Activated naive CD4-positive, alpha-beta T cell treated with anti-CD3 and anti-CD28 coated beads, Interleukin-2, amount 50 U/mL, for 24 hours (primary cell): Measurements from ENCODE around the gene TOP2A.

Source experiments
- H3K27ac Mint-ChIP-seq: one replicate; pipeline ENCODE4 v1.8.0; 2021; ENCODE audit warnings: mild to moderate bottlenecking, mixed read lengths
- H3K27me3 Mint-ChIP-seq: one replicate; pipeline ENCODE4 v1.8.0; 2021; ENCODE audit warnings: mixed read lengths
- H3K36me3 Mint-ChIP-seq: one replicate; pipeline ENCODE4 v1.8.0; 2021; ENCODE audit warnings: mixed read lengths
- H3K4me1 Mint-ChIP-seq: one replicate; pipeline ENCODE4 v1.8.0; 2021; ENCODE audit warnings: mixed read lengths
- H3K4me3 Mint-ChIP-seq: one replicate; pipeline ENCODE4 v1.8.0; 2021; ENCODE audit warnings: mild to moderate bottlenecking, mixed read lengths
- H3K9me3 Mint-ChIP-seq: one replicate; pipeline ENCODE4 v1.8.0; 2021; ENCODE audit warnings: mixed read lengths

Gene TOP2A

DNA sequence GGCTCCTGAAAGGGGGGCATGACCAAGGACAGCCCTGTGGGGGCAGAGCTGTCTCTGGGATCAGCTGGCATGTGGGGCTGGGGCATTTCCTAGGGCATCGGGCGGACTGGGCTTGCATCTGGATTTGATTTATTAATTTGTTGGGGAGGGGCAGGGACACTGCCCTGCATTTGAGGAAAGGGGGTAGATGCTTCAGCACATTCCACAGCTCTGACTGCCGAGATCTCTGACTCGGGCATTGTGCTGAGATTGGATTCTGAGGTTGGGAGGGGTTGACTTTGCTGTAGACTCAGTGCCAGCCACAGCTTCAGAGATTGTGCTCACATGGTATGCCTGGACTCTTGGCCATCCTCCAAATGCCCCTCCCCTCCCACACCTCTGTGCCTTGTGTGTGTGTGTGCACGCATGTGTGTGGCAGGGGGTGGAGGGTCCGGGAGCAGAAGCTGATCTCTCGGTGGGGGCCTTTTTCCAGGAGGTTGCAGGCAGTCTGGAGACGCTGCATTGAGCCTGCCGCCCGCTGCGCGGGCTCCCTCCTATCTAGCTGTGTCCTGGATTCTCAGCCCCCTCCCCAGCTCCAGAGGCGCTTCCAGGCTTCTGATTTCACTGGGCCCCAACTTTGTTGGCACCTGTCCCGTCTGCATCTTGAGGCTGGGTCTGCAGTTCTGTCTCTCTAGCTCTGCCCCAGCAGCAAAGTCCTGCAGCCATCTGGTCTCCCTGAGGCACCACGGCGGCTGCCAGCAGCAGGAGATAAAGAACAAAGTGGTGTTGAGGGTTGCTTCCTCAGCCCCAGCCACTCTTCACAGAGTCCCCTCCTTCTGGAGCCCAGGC, 40.5 kb upstream of the TOP2A start:
- Mint-ChIP-seq H3K9me3 (no peaks in the 10 kb centered on the region), H3K27ac (no peak overlapping the region), H3K36me3 (no peaks in the 10 kb centered on the region), H3K27me3 (no peaks in the 10 kb centered on the region), H3K4me1 (no peaks in the 10 kb centered on the region), H3K4me3 (no peak overlapping the region)

DNA sequence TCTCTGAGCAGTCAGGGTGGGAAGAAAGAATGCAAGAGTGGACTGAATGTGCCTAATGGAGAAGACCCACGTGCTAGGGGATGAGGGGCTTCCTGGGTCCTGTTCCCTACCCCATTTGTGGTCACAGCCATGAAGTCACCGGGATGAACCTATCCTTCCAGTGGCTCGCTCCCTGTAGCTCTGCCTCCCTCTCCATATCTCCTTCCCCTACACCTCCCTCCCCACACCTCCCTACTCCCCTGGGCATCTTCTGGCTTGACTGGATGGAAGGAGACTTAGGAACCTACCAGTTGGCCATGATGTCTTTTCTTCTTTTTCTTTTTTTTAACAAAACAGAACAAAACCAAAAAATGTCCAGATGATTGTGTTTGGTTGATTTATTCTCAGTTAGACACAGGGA, 39.7 kb upstream of the TOP2A start:
- Mint-ChIP-seq H3K27ac (no peak overlapping the region), H3K36me3 (no peaks in the 10 kb centered on the region), H3K4me3 (no peak overlapping the region), H3K4me1 (no peaks in the 10 kb centered on the region), H3K9me3 (no peaks in the 10 kb centered on the region), H3K27me3 (no peaks in the 10 kb centered on the region)

DNA sequence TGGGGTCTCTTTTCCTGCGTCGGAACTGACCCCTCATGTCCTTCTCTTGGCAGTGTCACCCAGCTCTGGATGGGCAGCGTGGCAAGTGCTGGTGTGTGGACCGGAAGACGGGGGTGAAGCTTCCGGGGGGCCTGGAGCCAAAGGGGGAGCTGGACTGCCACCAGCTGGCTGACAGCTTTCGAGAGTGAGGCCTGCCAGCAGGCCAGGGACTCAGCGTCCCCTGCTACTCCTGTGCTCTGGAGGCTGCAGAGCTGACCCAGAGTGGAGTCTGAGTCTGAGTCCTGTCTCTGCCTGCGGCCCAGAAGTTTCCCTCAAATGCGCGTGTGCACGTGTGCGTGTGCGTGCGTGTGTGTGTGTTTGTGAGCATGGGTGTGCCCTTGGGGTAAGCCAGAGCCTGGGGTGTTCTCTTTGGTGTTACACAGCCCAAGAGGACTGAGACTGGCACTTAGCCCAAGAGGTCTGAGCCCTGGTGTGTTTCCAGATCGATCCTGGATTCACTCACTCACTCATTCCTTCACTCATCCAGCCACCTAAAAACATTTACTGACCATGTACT, 38.8 kb upstream of the TOP2A start:
- no peaks in the 10 kb centered on the region for H3K36me3 Mint-ChIP-seq
- H3K27me3 Mint-ChIP-seq = no peaks in the 10 kb centered on the region
- H3K4me3 Mint-ChIP-seq = no peak overlapping the region
- no peaks in the 10 kb centered on the region for H3K4me1 Mint-ChIP-seq
- no peak overlapping the region for H3K27ac Mint-ChIP-seq
- H3K9me3 Mint-ChIP-seq = no peaks in the 10 kb centered on the region

DNA sequence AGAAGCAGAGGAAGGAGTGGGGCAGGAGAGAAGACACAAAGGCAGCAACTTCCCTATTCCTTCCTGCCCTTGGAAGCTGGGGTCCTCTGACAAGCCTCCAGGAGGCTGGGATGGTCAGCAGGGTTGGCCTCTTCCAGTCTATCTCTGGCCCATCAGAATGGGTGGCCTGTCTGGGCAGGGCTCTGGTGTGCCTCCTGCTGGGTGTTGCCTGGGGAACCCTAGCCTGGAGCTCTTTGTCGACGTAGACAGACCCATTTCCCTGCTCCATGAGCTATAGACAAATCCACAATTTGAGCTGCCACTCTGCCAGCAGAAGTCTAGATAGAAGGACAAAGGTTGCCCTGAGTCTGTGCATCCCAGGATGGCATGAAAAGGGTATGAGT, 36.9 kb upstream of the TOP2A start:
- Mint-ChIP-seq H3K27ac (no peak overlapping the region), H3K9me3 (no peaks in the 10 kb centered on the region), H3K4me1 (no peaks in the 10 kb centered on the region), H3K36me3 (no peaks in the 10 kb centered on the region), H3K27me3 (no peaks in the 10 kb centered on the region), H3K4me3 (no peak overlapping the region)

DNA sequence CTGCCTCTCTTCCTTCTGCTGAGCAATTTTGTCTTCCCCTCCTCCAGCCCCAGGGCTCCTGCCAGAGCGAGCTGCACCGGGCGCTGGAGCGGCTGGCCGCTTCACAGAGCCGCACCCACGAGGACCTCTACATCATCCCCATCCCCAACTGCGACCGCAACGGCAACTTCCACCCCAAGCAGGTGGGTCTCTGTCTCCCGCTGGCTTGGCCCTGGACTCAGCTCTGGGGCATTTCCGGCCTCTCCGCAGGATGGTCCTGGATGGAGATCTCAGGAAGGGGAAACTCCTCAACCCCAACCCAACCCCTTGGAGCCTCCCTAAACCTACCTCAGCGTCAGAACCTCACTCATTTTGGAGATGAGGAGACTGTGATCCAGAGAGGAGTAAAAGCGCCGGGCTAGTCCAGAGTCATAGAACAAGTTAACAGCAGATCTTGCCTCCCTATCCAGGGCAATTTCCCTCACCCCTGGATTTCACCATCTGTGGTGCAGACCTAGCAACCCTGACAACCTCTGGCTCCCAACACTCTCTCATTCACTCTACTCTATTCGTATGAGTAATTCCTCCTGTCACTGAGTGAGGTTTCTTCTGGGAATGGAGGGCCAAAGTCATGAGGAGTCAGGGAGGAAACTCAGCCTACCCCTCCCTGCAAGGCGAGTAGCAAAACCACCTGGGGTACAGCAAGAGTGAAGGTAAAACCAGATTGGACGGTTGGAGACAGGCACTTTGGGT, 36.4 kb upstream of the TOP2A start:
- H3K4me1 Mint-ChIP-seq = no peaks in the 10 kb centered on the region
- no peak overlapping the region for H3K4me3 Mint-ChIP-seq
- H3K36me3 Mint-ChIP-seq = no peaks in the 10 kb centered on the region
- no peaks in the 10 kb centered on the region for H3K9me3 Mint-ChIP-seq
- no peak overlapping the region for H3K27ac Mint-ChIP-seq
- no peaks in the 10 kb centered on the region for H3K27me3 Mint-ChIP-seq

DNA sequence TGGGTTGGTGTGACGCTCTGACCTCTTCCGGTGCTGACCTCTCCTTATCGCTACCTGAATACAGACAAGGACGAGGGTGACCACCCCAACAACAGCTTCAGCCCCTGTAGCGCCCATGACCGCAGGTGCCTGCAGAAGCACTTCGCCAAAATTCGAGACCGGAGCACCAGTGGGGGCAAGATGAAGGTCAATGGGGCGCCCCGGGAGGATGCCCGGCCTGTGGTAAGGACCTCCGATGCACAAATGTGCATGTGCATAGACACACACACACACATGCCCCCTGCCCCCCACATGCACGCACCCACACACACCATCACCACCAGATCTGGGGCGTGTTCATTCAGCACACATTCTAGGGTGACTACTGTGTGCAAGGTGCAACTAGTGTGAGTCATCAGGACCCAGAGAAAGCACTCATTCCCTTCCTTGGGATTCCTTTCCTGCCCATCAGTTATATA, 35.3 kb upstream of the TOP2A start:
- Mint-ChIP-seq H3K4me1 (peaks cover 9% of the 10 kb centered on the region), H3K27me3 (no peaks in the 10 kb centered on the region), H3K9me3 (no peaks in the 10 kb centered on the region), H3K27ac (no peak overlapping the region), H3K36me3 (no peaks in the 10 kb centered on the region), H3K4me3 (no peak overlapping the region)

DNA sequence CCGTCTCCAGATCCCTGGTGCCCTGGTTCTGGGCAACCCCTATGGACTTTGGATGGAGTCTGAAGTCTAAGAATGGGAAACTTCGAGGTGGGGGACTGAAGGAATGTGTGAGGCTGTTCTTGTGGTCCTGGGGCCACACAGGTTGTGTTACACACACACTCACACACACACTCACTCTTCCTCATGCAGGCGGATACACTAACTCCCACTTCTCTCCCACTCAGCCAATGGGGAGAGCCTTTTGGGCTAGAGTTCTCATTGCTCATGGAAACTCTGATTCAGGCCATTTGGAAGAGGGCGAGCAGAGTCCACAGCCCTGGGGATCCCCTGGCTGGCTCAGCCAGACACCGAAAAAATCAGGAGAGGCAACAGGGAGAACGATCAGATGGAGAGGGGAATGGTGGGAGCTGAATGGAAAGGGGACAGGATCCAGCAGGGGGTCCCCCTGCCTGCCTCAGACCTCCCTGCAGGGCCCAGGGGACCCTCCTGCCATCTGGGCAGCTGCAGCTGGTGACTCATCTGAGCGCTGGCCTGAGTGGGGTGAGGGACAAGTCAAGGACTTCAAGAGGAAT, 34.6 kb upstream of the TOP2A start:
- Mint-ChIP-seq H3K36me3 (no peaks in the 10 kb centered on the region), H3K4me3 (no peak overlapping the region), H3K4me1 (peaks cover 15% of the 10 kb centered on the region), H3K27me3 (no peaks in the 10 kb centered on the region), H3K9me3 (no peaks in the 10 kb centered on the region), H3K27ac (peak overlapping the region; percentile 70)

DNA sequence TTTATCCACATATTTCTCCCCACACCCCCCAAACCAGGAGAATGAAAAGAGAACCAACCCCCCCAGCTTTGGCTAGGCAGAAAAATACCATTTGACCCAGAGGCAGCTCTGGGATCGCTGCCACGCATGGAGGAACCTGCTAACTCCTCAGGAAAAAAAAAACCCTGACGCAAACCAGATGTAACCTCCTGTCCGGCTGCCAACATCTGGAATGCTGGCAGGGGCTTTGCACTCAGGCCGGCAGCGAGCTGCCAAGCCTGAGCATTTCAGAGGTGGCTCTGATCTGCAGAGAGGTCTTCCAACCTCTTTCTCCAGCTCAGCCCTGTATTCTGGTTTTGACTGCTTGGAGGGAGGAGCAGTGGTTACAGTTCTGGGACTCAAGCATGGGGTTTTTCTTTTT, 33.7 kb upstream of the TOP2A start:
- peaks cover 15% of the 10 kb centered on the region for H3K4me1 Mint-ChIP-seq
- H3K27me3 Mint-ChIP-seq = no peaks in the 10 kb centered on the region
- H3K36me3 Mint-ChIP-seq = no peaks in the 10 kb centered on the region
- H3K9me3 Mint-ChIP-seq = no peaks in the 10 kb centered on the region
- H3K27ac Mint-ChIP-seq = no peak overlapping the region
- no peak overlapping the region for H3K4me3 Mint-ChIP-seq

DNA sequence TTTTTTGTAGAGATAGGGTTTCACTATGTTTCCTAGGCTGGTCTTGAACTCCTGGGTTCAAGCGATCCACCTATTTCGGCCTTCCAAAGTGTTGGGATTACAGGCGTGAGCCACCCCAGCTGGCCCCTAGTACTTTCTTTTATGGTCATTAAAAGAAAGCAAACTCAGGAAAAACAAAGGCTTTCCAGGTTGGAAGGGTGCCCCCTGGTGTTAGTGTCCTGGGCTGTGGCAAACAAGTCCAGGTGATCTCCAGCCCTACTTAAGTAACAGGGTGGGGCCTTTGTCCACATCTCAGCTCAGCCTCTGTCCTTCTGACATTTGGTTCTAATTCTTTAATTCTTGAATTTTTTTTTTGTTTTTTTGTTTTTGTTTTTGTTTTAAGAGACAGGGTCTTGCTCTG, 32.5 kb upstream of the TOP2A start:
- Mint-ChIP-seq H3K4me1 (peaks cover 20% of the 10 kb centered on the region), H3K27me3 (no peaks in the 10 kb centered on the region), H3K36me3 (no peaks in the 10 kb centered on the region), H3K27ac (no peak overlapping the region), H3K4me3 (no peak overlapping the region), H3K9me3 (no peaks in the 10 kb centered on the region)

DNA sequence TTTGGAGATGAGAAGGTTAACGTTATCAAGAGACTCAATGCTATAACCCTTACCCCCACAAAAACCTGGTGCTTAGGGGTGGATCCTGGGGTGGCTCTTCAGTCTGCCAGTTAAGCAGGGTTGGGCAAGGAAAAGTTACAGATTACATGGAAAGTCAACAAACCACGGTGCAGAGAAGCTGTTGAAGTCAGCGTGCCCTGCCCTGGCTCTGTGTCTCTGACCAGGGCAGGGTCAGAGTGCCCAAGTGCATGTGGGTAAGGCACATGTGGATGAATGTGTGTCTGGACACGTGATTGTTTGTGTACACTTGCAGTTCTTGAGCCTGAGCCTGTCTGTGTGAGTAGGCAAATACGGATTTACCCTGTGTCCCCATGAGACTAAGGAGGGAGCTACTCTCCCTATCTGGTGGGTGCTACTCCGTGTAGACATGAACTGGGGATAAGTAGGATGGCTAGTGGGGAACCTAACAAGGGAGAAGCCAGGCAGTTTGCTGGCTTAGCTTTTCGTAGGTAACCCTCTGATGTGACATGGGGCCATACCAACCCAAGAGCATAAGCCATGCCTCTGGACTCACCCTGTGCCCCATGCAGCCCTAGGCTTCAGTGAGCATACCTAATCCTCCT, 31.1 kb upstream of the TOP2A start:
- Mint-ChIP-seq H3K9me3 (no peaks in the 10 kb centered on the region), H3K27me3 (no peaks in the 10 kb centered on the region), H3K36me3 (no peaks in the 10 kb centered on the region), H3K4me3 (no peak overlapping the region), H3K27ac (no peak overlapping the region), H3K4me1 (peaks cover 34% of the 10 kb centered on the region)

DNA sequence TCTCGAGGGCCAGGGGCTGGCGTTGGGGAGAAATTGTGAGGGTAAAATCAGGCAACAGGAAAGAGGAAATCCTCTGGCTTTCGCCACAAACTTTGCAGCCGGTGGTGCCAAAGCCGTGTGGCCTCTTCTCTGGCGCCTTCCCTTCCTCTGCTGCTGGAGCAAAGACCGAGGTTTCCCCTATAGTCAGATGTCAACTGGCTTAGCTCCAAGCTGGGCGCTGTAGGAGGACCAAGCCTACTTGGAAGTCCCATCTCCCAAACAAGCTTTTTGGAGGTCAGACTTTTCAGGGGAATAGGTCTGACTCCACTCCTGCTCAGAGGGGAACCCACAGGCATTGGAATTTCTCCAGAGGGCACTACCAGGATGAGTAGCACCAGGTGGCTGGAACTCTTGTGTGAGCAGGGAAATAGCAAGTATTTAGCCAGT, 30.5 kb upstream of the TOP2A start:
- H3K4me1 Mint-ChIP-seq = peaks cover 34% of the 10 kb centered on the region
- no peak overlapping the region for H3K27ac Mint-ChIP-seq
- no peak overlapping the region for H3K4me3 Mint-ChIP-seq

DNA sequence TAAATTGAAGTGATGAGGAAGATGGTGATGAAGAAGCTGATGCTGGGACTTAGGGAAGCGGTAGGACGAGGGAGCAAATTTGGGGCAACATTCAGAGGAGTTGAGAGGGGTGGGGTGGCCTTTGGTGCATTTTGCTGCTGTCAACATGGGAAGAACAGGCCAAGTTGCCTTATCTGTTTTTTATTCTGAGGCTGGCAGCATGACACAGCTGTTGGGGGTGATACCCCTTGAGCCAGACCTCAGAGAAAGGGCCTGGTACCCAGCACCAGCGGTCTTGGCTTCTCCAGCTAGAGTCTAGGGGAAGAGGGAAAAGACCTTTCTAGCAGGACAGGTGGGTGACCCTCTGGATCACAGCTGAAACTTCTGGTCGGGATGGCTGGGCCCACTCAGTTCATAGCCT, 30.1 kb upstream of the TOP2A start:
- Mint-ChIP-seq H3K27me3 (no peaks in the 10 kb centered on the region), H3K4me3 (no peak overlapping the region), H3K4me1 (peaks cover 34% of the 10 kb centered on the region), H3K36me3 (no peaks in the 10 kb centered on the region), H3K9me3 (no peaks in the 10 kb centered on the region), H3K27ac (peak overlapping the region; percentile 75)

More for the DNA sequence above, 30.5 kb upstream of the TOP2A start:
- Mint-ChIP-seq H3K9me3 (no peaks in the 10 kb centered on the region), H3K27me3 (no peaks in the 10 kb centered on the region), H3K36me3 (no peaks in the 10 kb centered on the region)

DNA sequence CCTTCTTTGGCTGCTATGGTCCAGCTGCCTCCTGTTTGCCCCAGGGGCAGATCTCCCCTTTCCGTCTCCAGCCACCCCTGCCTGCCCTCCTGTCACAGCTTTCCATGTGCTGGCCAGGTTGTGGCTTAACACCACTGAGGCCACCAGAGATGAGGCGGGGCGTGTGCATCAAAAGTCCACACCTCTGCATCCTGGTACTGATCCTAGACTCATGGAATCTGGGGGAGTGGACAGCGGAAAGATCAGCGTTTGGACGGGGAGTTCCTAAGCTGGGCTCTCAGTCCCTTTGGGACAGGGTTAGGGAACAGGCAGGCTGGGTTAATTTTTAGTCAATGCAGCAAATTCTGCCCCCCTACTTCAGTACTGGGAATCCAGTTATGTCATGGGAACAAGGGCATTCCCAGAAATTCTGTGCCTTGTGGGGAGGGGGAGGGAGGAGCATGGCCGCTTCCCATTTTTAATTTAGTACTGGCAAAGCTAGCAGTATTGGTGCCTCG, 29.5 kb upstream of the TOP2A start:
- Mint-ChIP-seq H3K27ac (no peak overlapping the region), H3K27me3 (no peaks in the 10 kb centered on the region), H3K9me3 (no peaks in the 10 kb centered on the region), H3K36me3 (no peaks in the 10 kb centered on the region), H3K4me3 (no peak overlapping the region), H3K4me1 (peaks cover 38% of the 10 kb centered on the region)

DNA sequence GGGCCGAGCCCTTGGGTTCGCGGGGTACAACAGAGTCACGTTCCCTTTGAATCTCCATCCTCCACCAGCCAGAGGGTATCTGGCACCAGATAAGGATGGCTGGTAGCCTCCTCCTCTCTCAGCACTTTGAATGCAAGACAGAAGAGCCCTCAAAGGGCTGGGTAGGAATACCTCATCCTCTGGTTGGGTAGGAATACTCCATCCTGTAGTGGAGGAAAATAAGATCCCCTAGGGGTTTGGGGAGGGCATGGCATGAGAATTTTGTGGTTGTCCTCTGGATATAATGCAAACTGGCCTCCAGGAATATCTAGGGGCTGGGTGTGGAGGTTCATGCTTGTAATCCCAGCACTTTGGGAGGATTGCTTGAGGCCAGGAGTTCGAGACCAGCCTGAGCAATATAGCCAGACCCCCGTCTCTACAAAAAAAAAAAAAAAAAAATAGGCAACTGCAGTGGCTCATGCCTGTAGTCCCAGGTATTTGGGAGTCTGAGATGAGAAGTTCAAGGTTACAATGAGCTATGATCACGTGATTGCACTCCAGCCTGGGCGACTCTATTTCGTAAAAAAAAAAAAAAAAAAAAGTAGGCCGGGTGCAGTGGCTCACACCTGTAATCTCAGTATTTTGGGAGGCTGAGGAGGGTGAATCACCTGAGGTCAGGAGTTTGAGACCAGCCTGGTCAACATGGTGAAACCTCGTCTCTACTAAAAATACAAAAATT, 28.2 kb upstream of the TOP2A start:
- H3K27ac Mint-ChIP-seq = no peak overlapping the region
- H3K4me3 Mint-ChIP-seq = peak overlapping the region; percentile 36
- no peaks in the 10 kb centered on the region for H3K9me3 Mint-ChIP-seq
- peaks cover 38% of the 10 kb centered on the region for H3K4me1 Mint-ChIP-seq
- no peaks in the 10 kb centered on the region for H3K36me3 Mint-ChIP-seq
- no peaks in the 10 kb centered on the region for H3K27me3 Mint-ChIP-seq
